ENCODE measurements around the gene SERPINA6.
"Not testable (repeated sequence)": the region's sequence is repeated elsewhere in the genome, so short reads cannot be mapped to it uniquely, and the experiment has no call there.

SERPINA6 gene

GRCh38 chr14:94321421-94322271 is 1.5 kb downstream of the SERPINA6 start:
- no peak for DNase-seq (ENCODE audit: low spot score)

DNA sequence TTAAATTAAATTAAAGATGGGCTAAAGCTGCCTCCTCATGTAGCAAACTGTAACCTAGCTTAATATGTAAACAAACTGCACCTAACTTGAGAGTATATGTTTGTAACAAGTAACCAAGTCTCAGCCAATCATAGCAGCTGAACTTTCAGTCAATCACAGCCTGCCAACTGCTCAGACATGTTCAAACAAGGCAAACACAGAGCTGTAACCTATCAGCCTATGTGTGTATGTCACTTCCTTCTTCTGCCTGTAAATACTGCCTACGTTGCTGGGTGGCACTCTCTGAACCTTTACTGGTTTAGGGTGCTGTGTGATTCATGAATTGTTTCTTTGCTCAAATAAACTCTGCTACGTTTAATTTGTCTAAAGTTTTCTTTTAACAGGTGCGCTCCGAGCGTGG is 2.9 kb downstream of the SERPINA6 start:
- no peak for DNase-seq (ENCODE audit: low spot score)

- DNase-seq (ENCODE audit: low spot score) = no peak
Observed at GRCh38 chr14:94317259-94317658, 5.9 kb downstream of the SERPINA6 start.

DNA sequence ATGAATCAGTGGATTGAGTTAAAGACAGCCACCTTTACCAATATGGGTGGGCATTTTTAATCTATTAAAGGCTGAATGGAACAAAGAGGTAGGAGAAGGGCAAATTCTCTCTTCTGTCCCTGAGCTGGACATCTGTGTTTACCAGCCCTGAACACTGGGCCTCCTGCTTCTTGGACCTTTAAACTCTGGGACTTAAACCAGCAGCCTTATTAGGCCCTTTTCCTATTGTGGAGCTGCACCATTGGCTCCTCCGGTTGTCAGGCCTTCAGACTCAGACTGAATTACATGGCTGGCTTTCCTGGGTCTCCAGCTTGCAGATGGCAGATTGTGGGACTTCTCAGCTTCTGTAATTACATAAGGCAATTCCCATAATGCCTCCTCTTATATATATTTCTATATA is 6.4 kb downstream of the SERPINA6 start:
- DNase-seq (ENCODE audit: low spot score) = no peak

DNA sequence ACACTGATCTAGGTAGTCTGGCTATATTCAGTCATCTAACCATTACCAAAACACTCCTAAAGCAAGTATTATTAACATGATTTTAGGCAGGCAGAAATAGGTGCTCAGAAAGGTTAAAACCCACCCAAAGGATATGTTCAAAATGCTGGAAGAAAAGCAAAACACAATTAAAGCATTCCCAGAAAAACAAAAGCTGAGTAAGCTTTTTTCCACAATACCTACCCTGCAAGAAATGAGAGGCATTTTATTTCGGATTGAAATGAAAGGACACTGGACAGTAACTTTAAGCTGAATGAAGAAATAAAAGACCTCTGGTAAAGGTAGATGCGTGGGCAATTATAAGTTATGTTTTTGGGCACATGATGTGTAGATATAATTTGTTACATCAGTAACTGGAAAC is 8.2 kb downstream of the SERPINA6 start:
- DNase-seq (ENCODE audit: low spot score) = no peak

GRCh38 chr14:94313991-94314655 is 9.0 kb downstream of the SERPINA6 start:
- no peak for DNase-seq (ENCODE audit: low spot score)

DNA sequence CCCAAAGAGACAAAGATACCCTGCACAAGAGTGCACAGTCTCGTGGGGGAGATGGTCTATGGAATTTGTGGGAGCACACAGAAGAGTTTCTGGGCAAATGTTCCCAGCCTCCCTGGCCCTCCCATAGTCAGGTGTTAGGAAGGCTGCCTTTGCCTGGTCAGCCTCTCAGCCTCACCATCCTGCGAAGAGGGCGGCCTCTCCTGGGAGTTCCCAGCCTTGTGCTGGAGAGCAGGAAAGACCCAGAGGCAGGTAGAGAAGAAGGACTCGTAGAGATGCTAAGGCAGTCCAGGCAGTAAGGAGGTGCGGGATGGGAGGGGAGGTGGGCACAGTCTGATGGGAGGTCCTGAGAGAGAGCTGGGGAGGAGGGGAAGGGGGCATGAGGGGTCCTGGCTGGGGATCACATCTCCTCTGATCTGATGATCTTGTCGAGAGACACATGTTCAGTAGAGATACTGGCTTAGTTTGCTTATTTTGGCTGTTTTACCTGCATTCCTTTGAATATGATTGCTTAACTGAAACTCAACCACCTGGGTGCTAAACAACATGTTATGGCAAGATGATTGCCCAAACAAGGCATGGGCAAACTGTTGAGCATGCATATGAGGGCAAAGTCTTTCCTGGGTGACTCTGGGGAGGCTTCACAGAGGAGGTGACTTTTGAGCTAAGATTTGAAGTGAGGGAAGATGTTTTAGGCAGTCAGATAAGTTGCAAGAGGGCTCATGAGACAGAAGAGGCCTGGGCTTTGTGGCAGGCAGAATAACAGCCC is 10.5 kb downstream of the SERPINA6 start:
- DNase-seq (ENCODE audit: low spot score) = no peak

DNA sequence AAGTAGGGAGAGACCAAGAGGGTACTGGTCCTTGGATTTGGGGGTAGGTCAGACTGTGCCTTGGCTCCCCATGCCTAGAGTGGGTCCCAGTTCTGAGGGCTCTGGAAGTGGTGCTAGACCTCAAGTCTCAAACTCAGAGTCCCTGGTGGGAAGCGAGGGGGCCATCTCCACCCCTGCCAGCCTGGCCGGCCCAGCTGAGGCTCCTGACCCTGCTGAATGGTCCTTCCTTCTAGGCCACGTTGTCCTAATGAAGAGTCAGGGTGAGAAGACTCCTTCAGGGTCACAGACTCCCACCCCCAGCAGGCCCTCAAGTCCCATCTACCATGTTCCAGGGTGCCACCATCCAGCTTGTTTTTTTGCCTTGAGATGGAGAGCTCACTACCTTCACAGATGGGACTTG is 12.9 kb downstream of the SERPINA6 start:
- no peak for DNase-seq (ENCODE audit: low spot score)

- no peak for DNase-seq (ENCODE audit: low spot score)
Observed at GRCh38 chr14:94309721-94310120, 13.4 kb downstream of the SERPINA6 start.

DNA sequence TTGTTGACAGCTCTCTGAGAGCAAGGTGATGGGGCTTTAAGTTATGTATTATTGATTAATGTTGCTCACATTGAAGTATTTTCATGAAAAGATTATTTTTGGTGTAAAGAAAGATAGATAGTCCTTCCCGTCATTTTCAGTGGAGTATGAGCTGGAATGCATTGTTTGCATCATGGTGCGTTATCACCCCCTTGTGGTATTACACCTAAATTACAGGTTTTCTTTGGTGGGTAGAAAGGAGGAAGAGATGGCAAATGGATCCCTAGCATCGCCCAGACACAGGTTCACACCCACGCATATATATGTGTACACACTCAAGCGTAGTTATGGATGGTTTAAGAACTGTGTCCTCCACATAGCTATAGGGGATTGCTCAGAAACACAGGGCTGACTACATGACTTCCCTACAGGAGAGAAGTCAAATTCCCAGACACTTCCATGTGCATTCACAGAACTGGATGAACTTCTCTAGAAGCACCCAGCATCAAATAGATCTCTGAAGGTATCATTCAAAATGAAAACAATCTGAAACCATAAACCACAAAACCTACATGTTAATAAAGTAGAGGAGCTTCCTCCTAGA is 15.6 kb downstream of the SERPINA6 start:
- DNase-seq (ENCODE audit: low spot score) = peak; percentile 66

- DNase-seq (ENCODE audit: low spot score) = no peak
Observed at GRCh38 chr14:94306047-94306978, 16.8 kb downstream of the SERPINA6 start.

DNA sequence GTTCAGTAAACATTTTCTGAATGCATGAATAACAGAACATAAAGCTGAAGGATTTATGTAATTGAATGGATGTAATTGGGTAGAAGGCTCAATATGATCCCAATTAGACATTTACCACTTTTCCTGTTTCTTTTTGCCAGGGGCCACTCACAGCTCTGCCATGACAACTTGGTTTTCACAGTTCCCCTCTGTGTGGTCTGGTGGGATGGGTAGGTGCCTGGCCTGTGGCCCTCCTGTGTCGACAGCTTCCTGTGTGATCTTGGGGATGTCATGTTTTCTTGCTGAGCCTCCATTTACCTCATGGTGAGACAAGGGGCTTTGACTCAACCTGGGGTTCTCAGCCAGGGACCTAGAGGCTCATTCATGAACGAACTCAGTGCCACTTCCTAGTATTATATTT is 17.5 kb downstream of the SERPINA6 start:
- no peak for DNase-seq (ENCODE audit: low spot score)

DNA sequence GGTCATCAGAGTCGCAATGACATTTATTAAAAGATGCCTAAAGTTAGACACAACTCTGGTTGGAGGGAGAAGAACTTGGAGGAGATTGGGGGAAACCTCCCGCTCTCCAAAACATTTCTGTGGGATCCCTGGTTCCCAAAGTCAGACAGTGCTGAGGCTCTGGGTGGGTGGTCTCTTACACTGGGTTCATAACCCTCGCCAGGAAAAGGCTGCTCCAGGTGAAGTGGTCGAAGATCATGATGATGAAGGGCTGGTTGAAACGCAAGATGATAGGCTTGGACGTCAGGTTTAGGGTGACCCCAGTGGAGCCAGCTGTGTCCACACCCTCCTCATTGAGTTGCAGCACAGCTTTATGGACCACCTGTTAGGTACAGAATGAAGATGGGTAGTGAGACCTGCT is 18.9 kb downstream of the SERPINA6 start:
- no peak for DNase-seq (ENCODE audit: low spot score)

GRCh38 chr14:94303111-94303510 is 20.0 kb downstream of the SERPINA6 start:
- no peak for DNase-seq (ENCODE audit: low spot score)

DNA sequence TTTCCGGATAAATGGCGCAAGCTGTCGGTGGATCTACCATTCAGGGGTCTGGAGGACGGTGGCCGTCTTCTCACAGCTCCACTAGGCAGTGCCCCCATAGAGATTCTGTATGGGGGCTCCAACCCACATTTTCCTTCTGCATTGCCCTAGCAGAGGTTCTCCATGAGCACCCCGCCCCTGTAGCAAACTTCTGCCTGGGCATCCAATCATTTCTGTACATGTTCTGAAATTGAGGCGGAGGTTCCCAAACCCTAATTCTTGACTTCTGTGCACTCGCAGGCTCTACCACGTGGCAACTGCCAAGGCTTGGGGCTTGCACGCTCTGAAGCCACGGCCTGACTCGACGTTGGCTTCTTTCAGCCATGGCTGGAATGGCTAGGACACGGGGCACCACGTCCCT is 25.0 kb downstream of the SERPINA6 start:
- DNase-seq (ENCODE audit: low spot score) = no peak

- not testable (repeated sequence) for DNase-seq (ENCODE audit: low spot score)
Observed at GRCh38 chr14:94296181-94296545, 27.0 kb downstream of the SERPINA6 start.

DNA sequence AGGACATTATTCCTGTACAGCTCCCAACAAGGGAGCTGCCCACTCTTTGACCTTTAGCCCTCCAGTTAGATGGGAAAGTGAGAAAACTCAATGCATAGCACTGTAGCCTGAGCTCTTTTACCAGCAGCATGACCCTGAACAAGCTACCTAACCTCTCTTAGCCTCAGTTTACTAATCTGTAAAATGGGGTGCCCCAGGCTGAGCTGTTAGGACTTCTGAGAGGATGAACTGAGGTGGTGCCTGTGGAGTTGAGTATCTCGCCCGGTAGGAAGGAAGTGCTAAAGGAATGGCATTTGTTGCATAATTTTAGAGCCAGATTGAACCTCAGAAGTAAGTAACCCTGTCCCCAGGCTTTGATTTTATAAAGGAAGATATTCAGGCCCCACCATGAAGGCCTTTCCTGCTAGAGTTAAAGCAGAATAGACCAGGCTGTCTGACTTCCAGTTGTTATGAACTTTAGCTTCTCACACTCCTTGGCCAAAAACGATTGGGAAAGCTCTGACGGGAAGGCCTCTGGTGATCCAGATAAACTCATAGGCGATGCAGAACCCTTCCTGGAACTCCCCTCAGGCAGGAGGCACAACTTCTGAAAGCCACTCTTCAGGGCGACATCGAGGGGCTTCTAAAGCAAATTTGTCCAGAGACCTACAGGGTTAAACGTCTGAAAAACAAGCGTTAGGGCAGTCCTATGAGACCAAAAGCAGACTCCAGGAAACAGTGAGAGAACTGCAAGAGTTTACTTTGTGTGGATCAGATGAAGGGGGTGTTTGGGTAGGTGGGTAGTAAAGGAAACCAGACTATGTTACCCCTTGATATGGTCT is 27.6 kb downstream of the SERPINA6 start:
- DNase-seq (ENCODE audit: low spot score) = no peak

- no peak for DNase-seq (ENCODE audit: low spot score)
Observed at GRCh38 chr14:94293578-94293924, 29.6 kb downstream of the SERPINA6 start.

- DNase-seq (ENCODE audit: low spot score) = peak; percentile 52
Observed at GRCh38 chr14:94292872-94293577, 30.1 kb downstream of the SERPINA6 start, which contains the start of gene SERPINA10. TSS of gene SERPINA10 (minus strand) at chr14:94293268. CDS start at chr14:94290593, 2,675 bp downstream.

DNA sequence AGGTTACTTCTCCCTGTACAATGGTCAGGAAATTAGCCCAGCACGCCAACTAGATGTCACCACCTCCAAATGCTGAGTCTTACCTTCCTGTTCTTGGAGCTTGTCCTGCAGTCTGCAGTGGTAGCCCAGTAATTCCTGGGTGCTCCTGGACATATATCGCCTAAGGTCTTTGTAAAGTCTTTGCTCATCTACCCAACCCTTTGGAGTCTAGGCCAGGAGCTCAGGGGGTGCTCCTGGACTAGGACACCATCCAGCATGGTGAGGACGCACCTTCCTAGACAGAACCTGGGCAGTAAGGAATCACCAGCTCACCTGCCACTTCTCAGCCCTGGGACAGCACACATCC is 30.6 kb downstream of the SERPINA6 start:
- no peak for DNase-seq (ENCODE audit: low spot score)

Data from iPS-NIHi11 (cell line).